Neural cell (in vitro differentiated cells): ENCODE data around the gene CD68. TPM values are rescaled to one million over a fixed set of nuclear protein-coding genes. Genes with fewer than 3 reads are reported as not detected.

Experiments used
- H2AFZ ChIP-seq: fragments of 200-600, 300-800 bp; sonication (generic), shearing (Covaris generic); 2 replicates; pipeline ENCODE4 v1.6.0; 2014; ENCODE audit warnings: low read depth, mild to moderate bottlenecking, antibody characterized with exemption, low read length, moderate library complexity
- H3F3A ChIP-seq: fragments of 200-600 bp; shearing (Covaris generic); 2 replicates; pipeline ENCODE4 v1.6.1; 2016; ENCODE audit warnings: mild to moderate bottlenecking, moderate library complexity, mixed read lengths, antibody characterized with exemption, low read length; ENCODE audit not compliant: insufficient read depth, poor library complexity, severe bottlenecking
- H3K27ac ChIP-seq: fragments of 200-600, 300-800 bp; sonication (generic), shearing (Covaris generic); 2 replicates; pipeline ENCODE4 v1.5.1; 2014; ENCODE audit warnings: mild to moderate bottlenecking, low read length, moderate library complexity
- H3K27me3 ChIP-seq: fragments of 300-800, 200-600 bp; sonication (generic), shearing (Covaris generic); 2 replicates; pipeline ENCODE4 v1.6.0; 2014; ENCODE audit warnings: mild to moderate bottlenecking, low read depth, low read length, moderate library complexity; ENCODE audit not compliant: insufficient read depth
- H3K36me3 ChIP-seq: fragments of 300-800, 200-600 bp; sonication (generic), shearing (Covaris generic); 2 replicates; pipeline ENCODE4 v1.5.1; 2014; ENCODE audit warnings: mild to moderate bottlenecking, antibody characterized with exemption, low read length, moderate library complexity; ENCODE audit not compliant: insufficient read depth
- H3K4me2 ChIP-seq: fragments of 300-800, 200-600 bp; sonication (generic), shearing (Covaris generic); 2 replicates; pipeline ENCODE4 v1.6.0; 2014; ENCODE audit warnings: mild to moderate bottlenecking, low read length
- H3K4me3 ChIP-seq: fragments of 300-800, 200-600 bp; sonication (generic), shearing (Covaris generic); 2 replicates; pipeline ENCODE4 v1.5.1; 2014; ENCODE audit warnings: mild to moderate bottlenecking, low read length, moderate library complexity
- H3K79me2 ChIP-seq: fragments of 200-600 bp; shearing (Covaris generic); replicated peaks from 2 replicates; pipeline ENCODE4 v1.6.0; 2014; ENCODE audit warnings: mild to moderate bottlenecking, low read length, moderate library complexity; ENCODE audit not compliant: insufficient read depth
- H3K9ac ChIP-seq: fragments of 300-800, 200-600 bp; sonication (generic), shearing (Covaris generic); 2 replicates; pipeline ENCODE4 v1.6.1; 2016; ENCODE audit warnings: mild to moderate bottlenecking, low read length, mixed read lengths
- H3K9me2 ChIP-seq: fragments of 200-600 bp; shearing (Covaris generic); 2 replicates; pipeline ENCODE4 v1.6.1; 2016; ENCODE audit warnings: mild to moderate bottlenecking, low read length, mixed read lengths; ENCODE audit not compliant: insufficient read depth
- H3K9me3 ChIP-seq: fragments of 200-600, 300-800 bp; sonication (generic), shearing (Covaris generic); 2 replicates; pipeline ENCODE4 v1.6.1; 2016; ENCODE audit warnings: mild to moderate bottlenecking, mixed run types, low read length, moderate library complexity, mixed read lengths
- H4K20me1 ChIP-seq: fragments of 200-600 bp; shearing (Covaris generic); 2 replicates; pipeline ENCODE4 v1.6.1; 2016; ENCODE audit warnings: mild to moderate bottlenecking, mixed run types; ENCODE audit not compliant: insufficient read depth
- CTCF ChIP-seq: fragments of 450-650 bp; IDR thresholded peaks from 2 replicates; pipeline ENCODE4 v1.5.1; 2014; ENCODE audit warnings: antibody characterized with exemption, mild to moderate bottlenecking, moderate library complexity; ENCODE audit not compliant: poor library complexity, severe bottlenecking
- EP300 ChIP-seq: fragments of 450-650 bp; conservative IDR thresholded peaks from 2 replicates; pipeline ENCODE4 v1.6.1; 2014; ENCODE audit warnings: antibody characterized with exemption, mild to moderate bottlenecking, moderate library complexity; ENCODE audit not compliant: poor library complexity, severe bottlenecking
- EZH2 ChIP-seq: fragments of 200-600, 300-800 bp; shearing (Covaris generic), sonication (generic); IDR thresholded peaks from 2 replicates; pipeline ENCODE4 v1.6.1; 2014; ENCODE audit warnings: antibody characterized with exemption, low read length, borderline replicate concordance, mild to moderate bottlenecking; ENCODE audit not compliant: insufficient read depth, poor library complexity, severe bottlenecking
- MXI1 ChIP-seq: fragments of 450-650 bp; conservative IDR thresholded peaks from 2 replicates; pipeline ENCODE4 v1.6.1; 2014; ENCODE audit warnings: antibody characterized with exemption, mild to moderate bottlenecking; ENCODE audit not compliant: poor library complexity, severe bottlenecking
- POLR2AphosphoS5 ChIP-seq: IDR thresholded peaks from 2 replicates; pipeline ENCODE4 v1.6.1; 2012
- RAD21 ChIP-seq: fragments of 450-650 bp; conservative IDR thresholded peaks from 2 replicates; pipeline ENCODE4 v1.6.1; 2014; ENCODE audit warnings: antibody characterized with exemption, mild to moderate bottlenecking, moderate library complexity
- REST ChIP-seq: IDR thresholded peaks from 2 replicates; pipeline ENCODE4 v1.6.1; 2012; ENCODE audit warnings: borderline replicate concordance
- SMC3 ChIP-seq: fragments of 450-650 bp; conservative IDR thresholded peaks from 2 replicates; pipeline ENCODE4 v1.6.1; 2014; ENCODE audit warnings: antibody characterized with exemption, mild to moderate bottlenecking, moderate library complexity; ENCODE audit not compliant: poor library complexity
- TAF1 ChIP-seq: IDR thresholded peaks from 2 replicates; pipeline ENCODE4 v1.6.1; 2012; ENCODE audit warnings: low read depth
- polyA plus RNA-seq: library from polyadenylated mRNA; depleted of rRNA; stranded (reverse); fragments of >200 nt; gene quantifications from 2 replicates; pipeline ENCODE4 v1.2.3, GENCODE V29; 2014

CD68 gene
- polyA plus RNA-seq, 1 donor from 2014 or later: not detected

- Histone ChIP-seq H3K27ac (no peak overlapping the region), H4K20me1 (no peaks in the 10 kb centered on the region), H3K36me3 (no peaks in the 10 kb centered on the region), H3K4me3 (no peak overlapping the region), H3K4me2 (no peak overlapping the region), H3F3A (no peaks in the 10 kb centered on the region), H3K79me2 (peaks cover 10% of the 10 kb centered on the region), H3K9me3 (no peaks in the 10 kb centered on the region), H3K9me2 (no peaks in the 10 kb centered on the region), H3K27me3 (no peaks in the 10 kb centered on the region), H3K9ac (no peak overlapping the region), H2AFZ (no peak overlapping the region)
- TF ChIP-seq CTCF (no peak), RAD21 (no peak), EP300 (no peak), REST (no peak), TAF1 (no peak), MXI1 (no peak)
Measured at GRCh38 chr17:7557775-7558543, 21.5 kb upstream of the CD68 start.

GRCh38 chr17:7558544-7559319, 20.7 kb upstream of the CD68 start, which contains the start of gene TNFSF13:
Gene TNFSF13 (plus strand): TSS chr17:7558750. CDS start chr17:7559040, 290 bp downstream.
- H3K4me3 ChIP-seq: no peak within 1 kb of the TSS
- no peaks in the 10 kb centered on the region for H3K27me3 ChIP-seq
- H4K20me1 ChIP-seq: no peaks in the 10 kb centered on the region
- H3K79me2 ChIP-seq: peaks cover 12% of the 10 kb centered on the region
- H3K9me2 ChIP-seq: no peaks in the 10 kb centered on the region
- H3K9me3 ChIP-seq: no peaks in the 10 kb centered on the region
- H3K36me3 ChIP-seq: no peaks in the 10 kb centered on the region
- no peak within 1 kb of the TSS for H3K9ac ChIP-seq
- H3F3A ChIP-seq: no peaks in the 10 kb centered on the region
- no peak within 1 kb of the TSS for H3K4me2 ChIP-seq
- no peak within 1 kb of the TSS for H2AFZ ChIP-seq
- no peak for TF ChIP-seq POLR2AphosphoS5
- TF ChIP-seq TAF1: no peak
- TF ChIP-seq EZH2: no peak
- TF ChIP-seq SMC3: no peak
- no peak for TF ChIP-seq CTCF
- TF ChIP-seq MXI1: no peak
- no peak for TF ChIP-seq RAD21
- TF ChIP-seq EP300: no peak
- no peak for TF ChIP-seq REST
- H3K27ac ChIP-seq: no peak within 1 kb of the TSS
